Kidney epithelial cell (primary cell): ENCODE measurements around the gene ARHGAP23. TPM values are rescaled to one million over a fixed set of nuclear protein-coding genes. Genes with fewer than 3 reads are reported as not detected.
"Not testable (repeated sequence)": the region's sequence is repeated elsewhere in the genome, so short reads cannot be mapped to it uniquely, and the experiment has no call there.

Experiments
- DNase-seq: peaks from one replicate; pipeline ENCODE4 v3.0.0-alpha.2; 2010; ENCODE audit warnings: low read depth
- H3K27me3 ChIP-seq: 2 replicates; pipeline ENCODE4 v1.6.0; 2011; ENCODE audit warnings: low read length; ENCODE audit not compliant: control insufficient read depth, insufficient read depth
- H3K36me3 ChIP-seq: 2 replicates; pipeline ENCODE4 v1.5.1; 2011; ENCODE audit warnings: low read length; ENCODE audit not compliant: control insufficient read depth, insufficient read depth
- H3K4me3 ChIP-seq: 2 replicates; pipeline ENCODE4 v1.5.1; 2011; ENCODE audit warnings: low read depth, mild to moderate bottlenecking, control low read depth, low read length
- CTCF ChIP-seq: IDR thresholded peaks from 2 replicates; pipeline ENCODE4 v1.5.1; 2011; ENCODE audit warnings: mild to moderate bottlenecking, moderate library complexity, low read length, control low read depth, inconsistent platforms; ENCODE audit not compliant: insufficient read depth, poor library complexity, severe bottlenecking
- total RNA-seq: library from RNA; depleted of rRNA; stranded (reverse); fragments of >200 nt; gene quantifications from 2 replicates; pipeline ENCODE4 v1.2.3, GENCODE V29; 2015

ARHGAP23 gene
- total RNA-seq, 1 donor from 2014 or later = 52.8 TPM

GRCh38 chr17:38435795-38436194 lies 7.5 kb downstream of the ARHGAP23 start:
- no peaks in the 10 kb centered on the region for H3K27me3 ChIP-seq
- no peak for TF ChIP-seq CTCF

GRCh38 chr17:38436386-38436785 lies 8.1 kb downstream of the ARHGAP23 start:
- no peak for TF ChIP-seq CTCF
- Histone ChIP-seq H3K4me3 (no peak overlapping the region), H3K36me3 (peaks cover 2% of the 10 kb centered on the region), H3K27me3 (no peaks in the 10 kb centered on the region)
- no peak for DNase-seq

More at GRCh38 chr17:38435795-38436194, 7.5 kb downstream of the ARHGAP23 start:
- Histone ChIP-seq H3K36me3 (no peaks in the 10 kb centered on the region), H3K4me3 (no peak overlapping the region)
- no peak for DNase-seq

GRCh38 chr17:38437313-38437712 lies 9.0 kb downstream of the ARHGAP23 start:
- not testable (repeated sequence) for H3K4me3 ChIP-seq, DNase-seq, H3K27me3 ChIP-seq, H3K36me3 ChIP-seq

GRCh38 chr17:38439436-38439835 lies 11.2 kb downstream of the ARHGAP23 start:
- Histone ChIP-seq H3K4me3 (no peak overlapping the region), H3K27me3 (no peaks in the 10 kb centered on the region), H3K36me3 (peaks cover 2% of the 10 kb centered on the region)
- DNase-seq = no peak
- TF ChIP-seq CTCF = no peak

GRCh38 chr17:38440614-38441397 lies 12.5 kb downstream of the ARHGAP23 start:
- H3K36me3 ChIP-seq = peaks cover 2% of the 10 kb centered on the region
- no peaks in the 10 kb centered on the region for H3K27me3 ChIP-seq
- no peak for DNase-seq
- no peak overlapping the region for H3K4me3 ChIP-seq
- no peak for TF ChIP-seq CTCF

- DNase-seq = no peak
- Histone ChIP-seq H3K36me3 (peaks cover 2% of the 10 kb centered on the region), H3K27me3 (no peaks in the 10 kb centered on the region), H3K4me3 (no peak overlapping the region)
- no peak for TF ChIP-seq CTCF
Measured at GRCh38 chr17:38441429-38442061, 13.3 kb downstream of the ARHGAP23 start.
